AG09319 (cell line): Measurements from ENCODE around the gene DDX49.
"Not testable (repeated sequence)": the region's sequence is repeated elsewhere in the genome, so short reads cannot be mapped to it uniquely, and the experiment has no call there.

ENCODE experiments used
- DNase-seq: peaks from one replicate; pipeline ENCODE4 v3.0.0-alpha.2; 2010; ENCODE audit warnings: low read depth; ENCODE audit errors: extremely low read depth
- TF ChIP-seq, protein P1 (sequence below): IDR thresholded peaks from 2 replicates; pipeline ENCODE4 v1.5.1; 2011; ENCODE audit warnings: low read depth, mild to moderate bottlenecking, inconsistent platforms, low read length, moderate library complexity

DDX49 gene

GRCh38 chr19:18901491-18901890 lies 18.0 kb upstream of the DDX49 start:
- DNase-seq, result no peak
- TF ChIP-seq, protein P1, sequence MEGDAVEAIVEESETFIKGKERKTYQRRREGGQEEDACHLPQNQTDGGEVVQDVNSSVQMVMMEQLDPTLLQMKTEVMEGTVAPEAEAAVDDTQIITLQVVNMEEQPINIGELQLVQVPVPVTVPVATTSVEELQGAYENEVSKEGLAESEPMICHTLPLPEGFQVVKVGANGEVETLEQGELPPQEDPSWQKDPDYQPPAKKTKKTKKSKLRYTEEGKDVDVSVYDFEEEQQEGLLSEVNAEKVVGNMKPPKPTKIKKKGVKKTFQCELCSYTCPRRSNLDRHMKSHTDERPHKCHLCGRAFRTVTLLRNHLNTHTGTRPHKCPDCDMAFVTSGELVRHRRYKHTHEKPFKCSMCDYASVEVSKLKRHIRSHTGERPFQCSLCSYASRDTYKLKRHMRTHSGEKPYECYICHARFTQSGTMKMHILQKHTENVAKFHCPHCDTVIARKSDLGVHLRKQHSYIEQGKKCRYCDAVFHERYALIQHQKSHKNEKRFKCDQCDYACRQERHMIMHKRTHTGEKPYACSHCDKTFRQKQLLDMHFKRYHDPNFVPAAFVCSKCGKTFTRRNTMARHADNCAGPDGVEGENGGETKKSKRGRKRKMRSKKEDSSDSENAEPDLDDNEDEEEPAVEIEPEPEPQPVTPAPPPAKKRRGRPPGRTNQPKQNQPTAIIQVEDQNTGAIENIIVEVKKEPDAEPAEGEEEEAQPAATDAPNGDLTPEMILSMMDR, result no peak

GRCh38 chr19:18902519-18902918 lies 17.0 kb upstream of the DDX49 start:
- not testable (repeated sequence) for DNase-seq

- no peak for DNase-seq
- TF ChIP-seq, protein P1, result no peak
Measured at GRCh38 chr19:18903156-18904037, 16.1 kb upstream of the DDX49 start.

DNA sequence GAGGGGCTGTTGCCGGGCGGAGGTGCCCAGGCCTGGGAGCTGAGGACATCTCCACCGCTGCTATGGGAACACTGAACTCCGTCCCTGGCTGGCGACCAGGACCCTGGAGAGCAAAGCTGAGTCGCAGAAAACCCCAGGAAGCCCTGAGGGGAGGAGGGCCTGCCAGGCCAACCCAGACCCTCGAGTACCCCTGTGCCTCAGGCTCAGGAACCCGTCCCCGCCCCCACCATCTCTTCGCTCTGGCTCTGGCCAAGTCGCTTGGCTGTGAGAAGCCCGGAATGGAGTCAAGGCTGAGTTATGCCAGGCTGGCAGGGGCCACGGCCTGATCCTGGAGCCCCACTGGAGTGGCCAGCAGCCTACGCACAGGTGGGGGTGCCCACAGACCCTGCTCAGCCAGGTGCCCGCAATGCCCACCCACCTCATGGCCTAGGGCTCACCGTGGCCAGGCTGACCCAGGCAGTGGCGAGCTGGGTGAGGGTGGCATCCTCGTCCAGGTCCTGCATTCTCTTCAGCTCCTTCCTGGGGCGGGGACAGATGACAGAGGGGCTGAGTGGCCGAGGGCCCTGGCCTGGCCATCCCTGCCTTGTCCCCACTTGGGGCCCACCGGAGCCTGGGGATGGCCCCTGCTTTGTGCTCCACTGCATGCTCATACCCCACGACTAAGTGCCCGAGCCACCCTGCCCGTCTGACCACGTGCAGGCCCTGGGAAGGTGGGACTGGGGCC lies 15.0 kb upstream of the DDX49 start:
- TF ChIP-seq, protein P1, result no peak

GRCh38 chr19:18905058-18905456 lies 14.5 kb upstream of the DDX49 start:
- no peak for DNase-seq
- TF ChIP-seq, protein P1, result no peak

More for the DNA sequence above, 15.0 kb upstream of the DDX49 start:
- DNase-seq, result no peak

- TF ChIP-seq, protein P1, result no peak
Measured at GRCh38 chr19:18905513-18906236, 13.8 kb upstream of the DDX49 start.

GRCh38 chr19:18906605-18907519 lies 12.7 kb upstream of the DDX49 start:
- TF ChIP-seq, protein P1, result no peak
- no peak for DNase-seq

More at GRCh38 chr19:18905513-18906236, 13.8 kb upstream of the DDX49 start:
- no peak for DNase-seq
